Nucleus accumbens (tissue), 56 donors: ENCODE results near the gene PLEKHH3.

Source experiments
- DNase-seq, 56 donors: peaks; one replicate each; lab custom pipeline; 2025; lab: John Stamatoyannopoulos, UW

Gene PLEKHH3

DNA sequence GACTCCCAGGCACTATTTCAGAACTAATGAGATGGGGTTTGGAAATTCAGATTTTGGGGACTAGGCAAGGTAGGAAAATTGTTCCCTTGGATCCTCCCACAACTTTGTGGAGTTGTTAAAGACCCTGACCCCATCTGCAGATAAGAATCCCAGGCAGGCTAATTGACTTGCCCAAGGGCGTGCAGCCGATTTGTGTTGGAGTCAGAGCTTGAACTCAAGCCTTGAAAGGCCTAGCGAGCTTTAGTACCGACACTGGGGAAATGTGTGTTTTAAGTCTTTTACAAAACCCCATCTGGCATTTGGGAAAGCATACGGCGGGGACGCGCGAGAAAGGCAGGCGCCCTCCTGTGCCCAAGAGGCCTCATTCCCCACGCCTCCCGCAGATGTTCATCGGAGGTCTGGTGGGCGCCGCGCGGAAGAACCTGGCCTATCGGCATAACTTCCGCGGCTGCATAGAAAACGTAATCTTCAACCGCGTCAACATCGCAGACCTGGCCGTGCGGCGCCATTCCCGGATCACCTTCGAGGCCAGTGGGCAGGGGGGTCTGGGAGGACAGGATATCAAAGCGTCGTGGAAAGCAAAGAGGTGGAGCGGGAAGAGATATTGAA, 9.8 kb upstream of the PLEKHH3 start:
- no peak for DNase-seq

DNA sequence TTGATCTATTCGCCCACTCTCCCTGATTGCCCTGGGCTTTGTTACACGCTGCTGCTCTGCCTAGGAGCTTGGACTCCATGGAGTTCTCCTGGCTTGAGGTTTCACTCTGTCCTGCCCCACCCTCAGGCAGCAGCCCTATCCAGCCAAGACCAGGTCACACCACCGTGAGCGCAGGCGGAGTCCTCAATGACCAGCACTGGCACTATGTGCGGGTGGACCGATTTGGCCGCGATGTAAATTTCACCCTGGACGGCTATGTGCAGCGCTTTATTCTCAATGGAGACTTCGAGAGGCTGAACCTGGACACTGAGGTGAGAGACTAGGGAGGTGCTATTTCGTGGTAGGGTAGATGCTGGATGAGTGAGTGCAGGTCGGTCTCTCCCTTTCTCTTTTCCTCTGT, 9.0 kb upstream of the PLEKHH3 start:
- no peak for DNase-seq

DNA sequence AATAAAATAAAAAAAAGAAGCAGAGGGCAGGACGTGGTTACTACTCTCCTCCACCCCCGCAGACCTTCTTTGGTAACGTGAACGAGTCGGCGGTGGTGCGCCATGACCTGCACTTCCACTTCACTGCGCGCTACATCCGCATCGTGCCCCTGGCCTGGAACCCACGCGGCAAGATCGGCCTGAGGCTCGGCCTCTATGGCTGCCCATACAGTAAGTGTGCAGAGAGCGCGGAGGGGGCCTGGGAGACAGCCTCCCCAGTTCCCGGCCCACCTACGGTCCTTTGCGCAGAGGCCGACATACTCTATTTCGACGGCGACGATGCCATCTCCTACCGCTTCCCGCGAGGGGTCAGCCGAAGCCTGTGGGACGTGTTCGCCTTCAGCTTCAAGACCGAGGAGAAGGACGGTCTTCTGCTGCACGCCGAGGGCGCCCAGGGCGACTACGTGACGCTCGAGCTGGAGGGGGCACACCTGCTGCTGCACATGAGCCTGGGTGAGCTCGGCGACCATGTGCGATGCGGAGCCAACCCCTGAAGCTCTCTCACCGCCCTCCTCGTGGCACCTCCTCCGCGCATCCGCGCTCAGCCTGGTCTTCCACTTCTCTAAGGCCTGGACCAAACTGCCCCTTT, 8.2 kb upstream of the PLEKHH3 start:
- DNase-seq = no peak

DNA sequence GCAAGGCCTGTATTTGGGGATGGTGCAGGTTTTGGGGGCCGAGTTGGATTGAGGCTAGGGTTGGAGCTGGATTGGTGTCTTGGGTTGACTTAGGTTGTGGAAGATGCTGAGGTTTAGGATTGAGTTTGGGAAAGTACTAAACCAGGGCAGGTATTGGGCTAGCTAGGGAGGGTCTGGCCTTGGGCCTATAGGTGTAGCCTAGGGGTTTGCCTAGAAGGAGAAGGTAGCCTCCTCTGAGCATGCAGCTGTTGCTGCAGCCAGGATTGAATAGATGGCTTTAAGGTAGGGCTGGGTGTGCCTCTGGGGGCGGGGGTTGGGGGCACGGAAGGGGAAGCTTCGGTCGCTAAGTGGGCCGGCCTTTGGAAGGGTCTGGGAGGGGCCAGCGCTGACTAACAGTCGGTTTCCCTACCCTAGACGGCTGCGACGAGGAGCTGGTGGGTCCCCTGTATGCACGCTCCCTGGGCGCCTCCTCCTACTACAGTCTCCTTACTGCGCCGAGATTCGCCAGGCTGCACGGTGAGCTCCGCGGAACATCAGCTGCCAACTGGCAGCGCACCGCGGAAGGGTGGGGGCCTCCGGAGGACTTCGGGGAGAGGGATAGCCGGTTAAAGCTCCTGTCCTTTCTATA, 6.7 kb upstream of the PLEKHH3 start:
- peak in 37 of 56 donors; percentile 10 to 84 (median 41) for DNase-seq

DNA sequence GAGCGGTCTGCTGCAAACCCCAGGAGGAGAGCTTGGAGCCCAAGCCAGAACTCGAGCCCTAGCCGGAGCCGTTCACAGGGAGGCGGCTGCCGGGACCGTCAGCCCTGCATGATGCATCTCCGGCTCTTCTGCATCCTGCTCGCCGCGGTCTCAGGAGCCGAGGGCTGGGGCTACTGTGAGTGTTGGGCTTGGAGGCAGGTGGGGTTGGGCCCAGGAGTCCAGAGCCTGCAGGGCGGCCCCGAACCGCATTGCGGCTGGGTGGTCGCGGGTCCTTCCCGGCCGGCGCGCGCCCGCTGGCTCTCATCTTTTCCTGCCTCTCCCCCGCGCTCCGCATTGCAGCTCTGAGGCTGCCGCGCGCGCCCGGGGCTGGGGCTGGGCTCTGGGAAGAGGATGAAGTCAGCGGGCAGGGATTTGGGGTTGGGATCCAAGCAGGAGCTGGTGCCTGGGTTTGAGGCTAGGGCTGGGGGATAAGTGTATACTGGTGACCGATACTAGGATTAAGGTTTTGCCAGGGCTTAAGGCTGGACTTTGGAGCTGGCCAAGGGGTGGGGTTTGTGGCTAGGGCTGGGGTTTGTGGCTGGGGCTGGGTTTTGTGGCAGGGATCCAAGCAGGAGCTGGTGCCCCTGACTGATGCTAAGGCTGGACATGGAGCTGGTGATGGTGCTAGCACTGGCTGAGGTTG, 6.1 kb upstream of the PLEKHH3 start:
- DNase-seq = peak in 31 of 56 donors; percentile 19 to 71 (median 51)

DNA sequence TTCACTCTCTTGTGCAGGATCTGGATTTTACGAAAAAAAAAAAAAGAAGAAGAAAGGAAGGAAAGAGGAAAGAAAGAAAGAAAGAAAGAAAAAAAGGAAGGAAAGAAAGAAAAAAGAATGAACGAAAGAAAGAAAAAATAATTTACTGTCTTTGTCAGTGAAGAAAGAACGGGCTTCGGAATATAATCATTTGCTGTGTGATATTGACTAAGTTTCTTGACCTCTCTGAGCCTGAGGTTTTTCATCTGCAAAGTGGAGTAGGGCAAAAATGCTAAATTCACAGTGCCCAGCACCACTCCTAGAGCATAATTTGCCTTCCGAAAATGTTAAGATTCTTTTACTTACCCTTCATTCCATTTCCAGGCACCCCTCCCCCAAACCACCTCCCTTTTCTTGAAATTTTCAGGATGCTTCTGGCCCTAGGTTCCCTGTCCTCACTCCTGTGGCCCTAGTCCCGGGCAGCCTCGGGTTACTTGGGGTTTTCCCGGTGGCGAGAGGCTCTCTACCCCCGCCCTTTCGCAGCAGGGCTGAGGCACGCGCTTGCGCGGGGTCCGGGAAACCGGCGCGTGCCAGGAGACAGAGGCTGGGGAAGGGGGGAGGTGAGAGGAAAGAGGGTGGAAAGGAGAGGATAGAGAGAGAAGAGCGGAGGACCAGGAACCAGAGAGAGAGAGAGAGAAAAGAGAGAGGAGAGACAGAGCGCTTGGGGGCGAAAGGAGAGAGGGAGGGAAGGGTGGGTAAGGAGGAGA, 5.4 kb upstream of the PLEKHH3 start, which contains the start of gene CNTNAP1:
CNTNAP1 (plus strand) TSS at position 556 of the 746 bp plus-strand sequence. CDS start 299 bp downstream, outside the sequence.
- peak in 46 of 56 donors; percentile 17 to 76 (median 46) for DNase-seq

DNA sequence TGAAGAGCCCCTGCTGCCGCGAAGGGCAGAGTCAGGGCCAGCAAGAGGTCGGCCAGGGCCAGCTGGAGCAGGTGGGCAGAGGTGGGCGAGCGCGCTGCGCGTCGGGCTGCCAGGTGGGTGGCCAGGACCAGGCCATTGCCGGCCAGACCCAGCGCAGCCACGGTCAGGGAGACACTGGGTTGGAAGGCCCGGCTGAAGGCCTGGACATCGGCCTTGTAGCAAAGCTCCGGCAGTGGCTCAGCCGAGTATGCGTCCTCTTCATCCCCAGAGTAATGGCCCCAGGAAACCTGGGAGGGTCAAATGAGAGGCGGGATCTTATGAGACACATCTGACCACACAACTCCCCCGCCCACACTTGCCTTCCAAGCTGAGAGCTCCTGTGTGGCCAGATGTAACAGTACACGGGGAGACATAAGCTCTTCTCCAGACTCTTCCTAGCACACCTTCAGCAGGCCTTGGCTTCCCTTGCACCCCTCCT, 3.6 kb upstream of the PLEKHH3 start:
- no peak for DNase-seq

DNA sequence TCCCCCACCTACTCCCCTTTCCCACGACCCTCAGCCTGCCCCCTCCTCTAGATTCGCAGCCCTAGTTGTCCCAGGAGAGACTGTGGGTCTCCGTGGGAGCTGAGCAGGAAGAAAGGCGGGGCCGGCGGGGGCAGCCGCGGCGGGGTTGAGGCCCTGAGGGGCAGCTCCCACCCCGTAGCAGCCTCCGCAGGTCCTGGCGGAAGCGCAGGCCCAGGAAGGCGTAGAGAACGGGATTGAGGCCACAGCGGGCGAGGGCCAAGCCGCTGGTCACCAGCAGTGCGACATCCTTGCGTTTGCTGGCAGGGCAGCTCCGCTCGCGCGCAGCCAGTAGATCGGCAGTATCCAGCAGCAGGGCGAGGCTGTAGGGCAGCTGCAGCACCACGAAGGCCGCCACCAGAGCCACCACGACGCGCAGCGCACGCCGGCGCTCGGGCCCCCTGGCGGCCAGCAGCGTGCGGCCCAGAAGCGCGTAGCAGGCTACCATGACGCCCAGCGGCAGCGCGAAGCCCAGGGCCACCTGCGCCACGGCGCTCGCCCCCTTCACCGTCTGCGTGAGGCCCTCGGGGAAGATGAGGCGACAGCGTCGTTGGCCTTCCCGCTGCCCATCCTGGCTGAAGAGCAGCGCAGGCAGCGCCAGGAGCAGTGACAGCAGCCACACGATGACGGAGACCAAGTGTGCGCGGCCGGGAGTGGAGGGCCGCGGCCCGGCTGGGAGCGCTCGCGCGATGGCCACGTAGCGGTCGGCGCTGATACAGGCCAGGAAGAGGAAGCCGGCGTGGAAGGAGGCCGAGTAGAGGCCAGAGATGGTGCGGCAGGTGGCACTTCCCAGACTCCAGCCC, 2.9 kb upstream of the PLEKHH3 start:
- peak in 47 of 56 donors; percentile 10 to 78 (median 54) for DNase-seq

DNA sequence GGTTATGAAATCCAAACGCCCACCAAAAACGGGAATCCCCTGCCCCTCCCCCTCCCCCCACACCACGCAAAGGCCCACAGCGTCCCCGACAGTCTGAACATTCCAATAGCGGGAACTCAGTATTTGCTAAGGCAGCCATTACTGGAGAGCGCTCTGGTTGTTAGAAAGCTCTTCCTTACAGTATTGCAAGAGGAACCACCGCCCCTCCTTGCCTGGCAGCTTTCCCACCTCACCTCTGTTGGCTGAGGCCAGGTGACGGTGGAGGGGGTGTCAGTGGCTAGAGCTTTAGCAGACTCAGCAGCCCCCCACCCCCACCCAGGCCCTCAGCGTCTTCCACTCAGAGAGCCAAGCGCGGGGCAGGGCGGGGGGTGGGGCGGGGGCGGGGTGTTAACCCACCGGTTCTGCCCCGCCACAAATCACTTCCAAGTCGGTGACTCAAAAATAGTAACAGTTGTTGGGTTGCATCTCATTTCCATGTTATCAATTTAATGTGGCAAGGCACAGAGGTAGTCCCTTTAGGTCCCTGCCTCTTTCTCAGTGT, 2.2 kb upstream of the PLEKHH3 start:
- peak in 22 of 56 donors; percentile 16 to 56 (median 31) for DNase-seq

DNA sequence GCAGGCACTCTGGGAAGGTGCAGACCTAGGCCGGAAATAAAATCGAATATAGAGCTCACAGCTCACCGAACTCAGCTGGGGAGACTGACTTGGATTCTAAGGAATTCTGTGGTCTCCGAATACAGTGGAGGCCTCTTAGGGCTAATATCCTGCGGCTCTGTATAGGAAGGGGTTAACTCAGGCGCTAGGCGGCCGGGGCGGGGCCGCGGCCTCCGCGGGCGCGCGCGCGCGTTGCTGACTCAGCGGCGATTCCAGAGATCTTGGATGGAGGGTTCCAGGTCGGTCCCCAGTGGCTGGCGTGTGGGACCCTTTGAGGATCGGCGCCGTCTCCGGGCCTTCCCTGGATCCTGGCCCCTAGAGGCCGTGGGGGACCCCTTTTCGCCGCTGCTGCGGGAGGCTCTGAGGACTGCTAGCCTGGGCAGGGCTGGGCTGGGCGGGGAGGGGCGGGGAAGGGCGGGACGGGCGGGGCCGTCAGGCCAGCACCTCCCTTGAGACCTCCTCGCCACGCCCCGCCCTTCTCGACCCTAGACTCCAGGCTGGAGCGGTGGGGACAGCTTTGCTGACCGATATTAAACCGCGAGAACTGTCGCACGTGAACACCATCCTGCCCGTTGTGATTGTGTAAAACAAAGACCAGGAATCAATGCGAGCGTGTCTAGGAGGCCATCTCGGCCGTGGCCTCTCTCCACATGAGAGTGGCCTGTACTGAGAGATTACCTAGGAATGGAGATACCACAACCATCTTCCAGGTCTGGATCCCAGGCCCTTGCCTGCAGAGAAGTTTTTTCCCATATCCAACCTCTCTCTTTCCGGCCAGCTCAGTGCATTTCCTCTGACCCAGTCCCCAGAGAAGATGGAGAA, 1.4 kb upstream of the PLEKHH3 start:
- peak in 55 of 56 donors; percentile 20 to 93 (median 79) for DNase-seq

DNA sequence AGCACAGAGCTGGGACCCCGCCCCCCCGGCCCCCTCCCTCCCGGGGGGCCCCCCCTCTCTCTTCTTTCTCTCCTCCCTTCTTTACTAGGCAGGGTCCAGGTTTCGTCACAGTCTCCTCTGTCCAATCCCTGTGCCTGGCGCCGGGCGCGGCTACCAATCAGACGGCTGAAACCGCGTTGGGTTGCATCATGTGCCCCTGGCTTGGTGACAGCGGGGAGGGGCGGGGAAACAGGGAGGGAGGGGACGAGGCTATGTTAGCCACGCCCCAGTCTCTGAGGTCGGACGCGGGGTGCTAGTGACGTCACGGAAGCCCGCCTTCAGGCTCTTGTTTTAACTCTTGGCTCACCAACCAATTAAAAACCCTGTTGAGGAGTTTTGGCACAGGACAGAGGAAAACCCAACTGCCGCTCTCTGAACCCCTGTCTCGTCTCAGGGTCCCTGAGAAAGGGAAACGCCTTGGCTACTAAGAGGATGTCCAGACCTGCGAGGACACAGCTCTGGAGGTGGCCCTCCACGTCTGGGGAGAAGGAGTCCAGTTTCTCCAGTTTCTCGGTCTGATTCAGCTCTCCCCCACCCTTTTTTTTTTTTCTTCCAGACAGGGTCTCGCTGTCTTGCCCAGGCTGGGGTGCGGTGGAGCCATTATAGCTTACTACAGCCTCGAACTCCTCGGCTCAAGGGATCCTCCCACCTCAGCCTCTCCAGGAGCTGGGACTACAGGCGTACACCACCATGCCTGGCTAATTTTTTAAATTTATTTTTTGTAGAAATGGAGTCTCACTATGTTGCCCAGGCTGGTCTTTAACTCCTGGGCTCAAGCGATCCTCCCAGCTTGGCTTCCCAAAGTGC, 441 bp upstream of the PLEKHH3 start:
- peak; percentile 94 to 100 (median 99) for DNase-seq

DNA sequence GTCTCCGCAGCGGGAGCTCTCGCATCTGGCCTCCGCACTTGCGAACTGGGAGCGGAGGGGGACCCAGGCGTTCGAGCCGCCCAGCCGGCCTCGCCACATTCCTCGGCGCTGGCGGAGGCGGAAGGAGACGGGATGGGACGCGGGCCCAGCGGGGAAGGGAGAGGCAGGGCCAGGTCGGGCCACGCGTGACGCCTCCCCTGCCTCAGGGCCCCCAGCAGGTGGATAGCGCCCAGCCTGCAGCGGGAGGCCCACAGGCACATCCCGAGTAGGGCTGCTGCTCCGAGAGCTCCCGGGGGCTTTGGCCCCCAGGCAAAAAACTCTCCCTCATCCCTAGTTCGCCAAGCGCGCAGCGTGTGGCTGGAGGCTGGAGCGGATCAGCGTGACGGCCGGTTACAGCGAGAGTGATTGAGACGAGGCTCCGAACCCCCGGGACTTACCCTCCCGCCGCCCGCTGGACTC, 800 bp downstream of the PLEKHH3 start:
- peak in 10 of 56 donors; percentile 13 to 52 (median 32) for DNase-seq

DNA sequence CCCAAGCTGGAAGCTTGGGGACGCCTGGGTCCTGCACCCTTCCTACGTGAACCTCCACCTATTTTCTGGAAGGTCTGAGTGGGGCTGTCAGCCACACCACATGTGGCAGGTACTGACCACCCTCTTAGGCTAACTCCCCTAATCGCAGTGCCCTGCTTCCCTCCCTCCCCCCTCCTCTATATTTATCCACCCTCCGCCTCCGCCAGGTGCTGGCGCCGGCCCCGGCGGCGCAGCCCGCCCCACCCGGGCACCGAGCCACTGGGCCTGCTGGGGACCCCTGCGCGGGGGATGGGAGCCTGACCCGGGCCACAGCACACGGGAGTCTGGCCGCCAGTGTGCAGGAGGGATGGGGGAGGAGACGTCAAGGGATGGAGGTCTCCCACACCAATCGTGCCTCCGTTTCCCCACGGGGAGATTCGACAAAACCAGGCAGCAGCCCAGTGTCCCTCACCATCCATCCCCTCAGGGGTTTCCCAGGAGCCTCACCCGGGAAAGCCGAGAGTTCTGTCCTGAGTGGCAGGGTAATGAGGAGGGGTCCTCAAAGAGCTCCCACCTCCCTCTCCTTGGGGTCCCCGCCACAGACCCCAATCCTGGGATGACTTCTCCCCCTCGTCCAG, 1.3 kb downstream of the PLEKHH3 start:
- peak in 14 of 56 donors; percentile 7 to 56 (median 18) for DNase-seq

DNA sequence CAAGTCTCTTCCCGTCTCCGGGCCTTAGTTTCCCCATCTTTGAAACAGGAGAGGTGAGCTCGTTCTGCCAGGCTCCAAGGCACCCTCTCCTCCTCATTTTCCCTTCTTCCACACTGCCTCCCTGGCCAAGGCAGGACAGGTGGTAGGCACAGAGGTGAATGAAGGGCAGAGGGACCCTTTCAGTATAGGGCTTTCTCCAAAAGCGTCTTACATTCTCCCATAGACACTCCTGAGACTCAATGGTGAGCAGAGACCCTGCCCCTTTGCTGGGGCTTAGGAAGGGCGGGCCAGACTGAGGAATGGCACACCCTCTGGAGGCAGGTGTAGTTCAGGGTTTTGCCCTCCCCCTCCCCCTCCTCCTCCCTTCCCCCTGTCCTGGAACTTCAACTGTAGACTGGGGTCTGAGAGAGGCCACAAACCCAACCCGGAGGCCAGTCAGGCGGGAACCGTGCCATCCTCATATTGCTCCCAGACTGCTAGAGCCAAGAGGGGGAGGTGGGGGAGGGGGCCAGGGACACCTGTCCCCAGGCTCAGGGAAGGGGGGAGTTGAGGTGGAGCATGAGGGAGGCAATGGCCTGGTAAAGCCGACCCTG, 1.9 kb downstream of the PLEKHH3 start:
- no peak for DNase-seq

DNA sequence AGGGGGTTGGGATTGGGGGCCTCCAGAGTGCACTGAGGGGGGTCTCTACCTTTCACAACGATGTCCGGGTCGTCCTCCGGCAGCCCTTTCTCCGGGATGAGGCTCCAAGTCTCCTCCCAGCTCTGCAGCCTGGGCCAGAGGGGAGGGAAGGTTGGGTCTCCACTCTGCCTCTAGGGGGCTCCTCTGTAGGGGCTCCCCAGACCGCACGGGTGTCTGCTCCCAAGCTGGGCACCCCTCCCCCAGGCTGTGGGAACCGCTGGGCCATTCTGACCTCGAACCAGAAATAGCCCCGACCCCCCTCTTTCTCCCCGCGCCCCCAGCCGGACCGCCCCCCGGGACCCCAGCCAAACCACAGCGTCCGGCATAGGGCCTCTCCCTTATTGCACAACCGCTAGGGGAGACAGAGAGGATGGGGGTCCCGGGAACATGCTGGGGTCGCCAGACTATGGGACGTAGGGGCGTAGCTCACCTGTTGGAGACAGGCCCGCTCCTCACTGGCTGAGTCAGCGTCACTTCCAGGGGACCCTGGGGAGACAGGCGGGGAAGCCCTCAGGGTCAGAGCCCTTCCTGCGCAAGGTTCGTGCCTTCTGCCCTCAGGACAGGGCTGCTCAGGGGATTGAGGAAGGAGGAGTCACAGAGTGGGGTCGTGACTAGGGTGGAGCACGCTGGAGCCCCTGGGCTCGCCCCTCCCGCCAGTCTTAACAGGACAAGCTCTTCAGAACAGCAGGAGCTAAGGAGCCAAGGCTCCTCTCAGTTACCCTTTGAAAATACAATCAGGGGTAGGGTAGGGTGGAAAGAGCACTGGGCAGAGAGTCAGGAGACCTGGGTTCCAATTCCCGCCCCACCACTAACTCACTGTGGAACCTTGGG, 2.7 kb downstream of the PLEKHH3 start:
- DNase-seq = peak in 7 of 56 donors; percentile 4 to 46 (median 13)
